Spleen (tissue), 11 donors: Measurements from ENCODE around the gene PPP2R3B. TPM values are rescaled to one million over a fixed set of nuclear protein-coding genes. Genes with fewer than 3 reads are reported as not detected.

ENCODE experiments used
- DNase-seq: peaks from one replicate; pipeline ENCODE4 v3.0.0-alpha.2; 2020
- H3K27ac ChIP-seq, 8 donors: fragments of 200-600 bp; sonication (generic) in 7 of 8; 1 replicate in 4 of 8; 2 replicates in 4 of 8; pipeline versions ENCODE4 v1.5.0 to v1.8.0; 2016 to 2021; ENCODE audit warnings: inconsistent platforms in 4 of 8, mild to moderate bottlenecking in 4 of 8, moderate library complexity in 1 of 8
- H3K27me3 ChIP-seq, 7 donors: fragments of 200-600 bp; sonication (generic) in 6 of 7; replicated peaks in 1 of 7; 1 replicate in 4 of 7; 2 replicates in 3 of 7; pipeline versions ENCODE4 v1.5.0 to v1.8.0; 2016 to 2021; ENCODE audit warnings: inconsistent platforms in 3 of 7, mild to moderate bottlenecking in 1 of 7
- H3K36me3 ChIP-seq, 6 donors: fragments of 200-600 bp; sonication (generic) in 5 of 6; 1 replicate in 4 of 6; 2 replicates in 2 of 6; pipeline versions ENCODE4 v1.5.0 to v1.8.0; 2016 to 2021; ENCODE audit warnings: inconsistent platforms in 2 of 6
- H3K4me1 ChIP-seq, 6 donors: fragments of 200-600 bp; sonication (generic) in 5 of 6; 1 replicate in 3 of 6; 2 replicates in 3 of 6; pipeline versions ENCODE4 v1.5.0 to v1.8.0; 2016 to 2021; ENCODE audit warnings: inconsistent platforms in 3 of 6
- H3K4me3 ChIP-seq, 8 donors: fragments of 200-600 bp; sonication (generic) in 7 of 8; 1 replicate in 4 of 8; 2 replicates in 4 of 8; pipeline versions ENCODE4 v1.5.0 to v1.8.0; 2016 to 2021; ENCODE audit warnings: inconsistent platforms in 4 of 8, mild to moderate bottlenecking in 4 of 8, moderate library complexity in 2 of 8
- H3K9me3 ChIP-seq, 8 donors: fragments of 200-600 bp; sonication (generic) in 7 of 8; 1 replicate in 4 of 8; 2 replicates in 4 of 8; pipeline versions ENCODE4 v1.5.0 to v1.8.0; 2016 to 2021; ENCODE audit warnings: inconsistent platforms in 4 of 8
- POLR2A ChIP-seq, 3 donors: fragments of 450-650 bp; IDR thresholded peaks; one replicate each; pipeline ENCODE4 v1.5.1; 2017; ENCODE audit warnings: antibody characterized with exemption in 3 of 3, mild to moderate bottlenecking in 1 of 3
- POLR2AphosphoS5 ChIP-seq, 3 donors: sonication (generic); formaldehyde crosslinking; IDR thresholded peaks; one replicate each; pipeline ENCODE4 v1.5.1; 2017; ENCODE audit warnings: antibody characterized with exemption in 3 of 3
- WGBS, 5 donors: extraction: QIAGEN DNeasy Blood & Tissue Kit in 3 of 5; methylation state at CpG; one replicate each; pipeline versions ENCODE4 v1.1.5 to v1.1.7; 2013 to 2018; 5-methylcytosine and 5-hydroxymethylcytosine counted together
- intact Hi-C: fragments of 100-400 bp; cut with DNase I; formaldehyde crosslinking; loops from one replicate; pipeline ENCODE4 v1.15.0; 2023; ENCODE audit warnings: low total_unique reads
- polyA plus RNA-seq, 3 donors: library from polyadenylated mRNA; stranded (reverse); fragments of 200-250 nt; gene quantifications; one replicate each; pipeline ENCODE4 v1.2.1, GENCODE V29; 2013
- small RNA-seq, 4 donors: library from RNA; depleted of rRNA; stranded (forward); fragments of <200 nt; gene quantifications; one replicate each; pipeline ENCODE3, GENCODE V24; 2016
- total RNA-seq, 7 donors: library from RNA; depleted of rRNA in 3 of 7; stranded (reverse); fragments of >200 nt in 3 of 7; fragmentation: NEBNext Ultra II Directional in 4 of 7; extraction: Animal tissue kit (Norgen Biotek cat#: 25700) in 4 of 7; gene quantifications; one replicate each; pipeline versions ENCODE4 v1.1.0 to v1.2.1, GENCODE V29; 2016 to 2021
- TF ChIP-seq, protein P1 (sequence below), 11 experiments: fragments of 200-600 bp in 7 of 11; fragments of 450-650 bp in 4 of 11; sonication (generic) in 4 of 11; IDR thresholded peaks in 8 of 11; conservative IDR thresholded peaks in 3 of 11; 1 replicate in 7 of 11; 2 replicates in 4 of 11; pipeline versions ENCODE4 v1.4.0 to v1.8.0; 2016 to 2021; ENCODE audit warnings: antibody characterized with exemption in 11 of 11, inconsistent platforms in 4 of 11, mild to moderate bottlenecking in 1 of 11
- donor health status: healthy with polysubstance abuse.
- donor health status: DM: no; HTN: no; CAD: no; lungs with moderate emphysema.
- donor health status: DM: no; HTN: no; CAD: no.
- donor health status: Bipolar disorder and iron deficiency.
- donor health status: healthy.
- donor health status: DM: no; HTN: no; CAD: no.
- donor health status: DM: yes; HTN: yes; CAD: no.

Gene PPP2R3B
- total and polyA plus RNA-seq, 10 donors = 12.6 to 62.2 (median 26.9) TPM

GRCh38 chrX:288561-288991, 98.1 kb downstream of the PPP2R3B start:
- peaks cover 0 to 7% (median 3%) of the 10 kb centered on the region in 6 donors for H3K4me1 ChIP-seq
- H3K36me3 ChIP-seq = peaks cover 3 to 88% (median 66%) of the 10 kb centered on the region in 6 donors
- WGBS, 5 donors = 94 to 99% (median 95%) methylated on average over 21 to 25 of the region's 25 CpGs
- H3K4me3 ChIP-seq = no peak overlapping the region
- no peak for TF ChIP-seq POLR2A (IDR thresholded peaks at IDR 0.05)
- TF ChIP-seq POLR2AphosphoS5 (IDR thresholded peaks at IDR 0.05) = peak in 1 of 3 donors; percentile 20
- TF ChIP-seq, protein P1, sequence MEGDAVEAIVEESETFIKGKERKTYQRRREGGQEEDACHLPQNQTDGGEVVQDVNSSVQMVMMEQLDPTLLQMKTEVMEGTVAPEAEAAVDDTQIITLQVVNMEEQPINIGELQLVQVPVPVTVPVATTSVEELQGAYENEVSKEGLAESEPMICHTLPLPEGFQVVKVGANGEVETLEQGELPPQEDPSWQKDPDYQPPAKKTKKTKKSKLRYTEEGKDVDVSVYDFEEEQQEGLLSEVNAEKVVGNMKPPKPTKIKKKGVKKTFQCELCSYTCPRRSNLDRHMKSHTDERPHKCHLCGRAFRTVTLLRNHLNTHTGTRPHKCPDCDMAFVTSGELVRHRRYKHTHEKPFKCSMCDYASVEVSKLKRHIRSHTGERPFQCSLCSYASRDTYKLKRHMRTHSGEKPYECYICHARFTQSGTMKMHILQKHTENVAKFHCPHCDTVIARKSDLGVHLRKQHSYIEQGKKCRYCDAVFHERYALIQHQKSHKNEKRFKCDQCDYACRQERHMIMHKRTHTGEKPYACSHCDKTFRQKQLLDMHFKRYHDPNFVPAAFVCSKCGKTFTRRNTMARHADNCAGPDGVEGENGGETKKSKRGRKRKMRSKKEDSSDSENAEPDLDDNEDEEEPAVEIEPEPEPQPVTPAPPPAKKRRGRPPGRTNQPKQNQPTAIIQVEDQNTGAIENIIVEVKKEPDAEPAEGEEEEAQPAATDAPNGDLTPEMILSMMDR (IDR thresholded peaks at IDR 0.05 in 8 of 11, conservative IDR thresholded peaks at IDR 0.05 in 3 of 11) = no peak
- DNase-seq = peak; percentile 67
- no peaks in the 10 kb centered on the region for H3K27me3 ChIP-seq
- H3K9me3 ChIP-seq = peaks cover 0 to 5% (median 0%) of the 10 kb centered on the region in 8 donors
- H3K27ac ChIP-seq = no peak overlapping the region
- intact Hi-C loops = no loop called here

- Histone ChIP-seq H3K36me3 (peaks cover 0 to 79% (median 57%) of the 10 kb centered on the region in 6 donors), H3K27ac (no peak overlapping the region), H3K27me3 (no peaks in the 10 kb centered on the region), H3K4me3 (no peak overlapping the region), H3K4me1 (peaks cover 0 to 12% (median 4%) of the 10 kb centered on the region in 6 donors), H3K9me3 (no peaks in the 10 kb centered on the region)
- intact Hi-C loops = no loop called here
- WGBS, 5 donors = 86 to 92% (median 88%) methylated on average over 7 of the region's 7 CpGs
- TF ChIP-seq, protein P1 (IDR thresholded peaks at IDR 0.05 in 8 of 11, conservative IDR thresholded peaks at IDR 0.05 in 3 of 11) = no peak
- TF ChIP-seq POLR2A (IDR thresholded peaks at IDR 0.05) (no peak), POLR2AphosphoS5 (IDR thresholded peaks at IDR 0.05) (no peak)
- no peak for DNase-seq
Measured at GRCh38 chrX:287670-288069, 99.0 kb downstream of the PPP2R3B start.

- Histone ChIP-seq H3K27me3 (no peaks in the 10 kb centered on the region), H3K4me1 (peaks cover 0 to 30% (median 16%) of the 10 kb centered on the region in 6 donors), H3K36me3 (peaks cover 0 to 54% (median 35%) of the 10 kb centered on the region in 6 donors), H3K4me3 (no peak overlapping the region), H3K27ac (no peak overlapping the region), H3K9me3 (no peaks in the 10 kb centered on the region)
- WGBS, 5 donors = 95 to 96% (median 96%) methylated on average over 13 of the region's 13 CpGs
- TF ChIP-seq, protein P1 (IDR thresholded peaks at IDR 0.05 in 8 of 11, conservative IDR thresholded peaks at IDR 0.05 in 3 of 11) = no peak
- DNase-seq = peak; percentile 27
- intact Hi-C loops = no loop called here
Measured at GRCh38 chrX:285076-285677, 101.5 kb downstream of the PPP2R3B start.

Small RNAs within 50 kb of the gene (small RNA-seq; reads per million reads assigned to genes)
- gene RF00017 = 0 reads per million in 4 donors

Other genes starting within 250 kb of the PPP2R3B start
- gene PLCXD1, start 105.5 kb downstream of the PPP2R3B start, total RNA-seq = 10 to 100 TPM; 13.0 to 35.0 (median 24.3) TPM
- gene PLCXD1, start 105.5 kb downstream of the PPP2R3B start, polyA plus RNA-seq = 10 to 100 TPM in 2 of 3 donors, 1 to 10 TPM in 1; 9.9 to 21.3 (median 11.5) TPM
- gene GTPBP6, start 68.1 kb downstream of the PPP2R3B start, total RNA-seq = 10 to 100 TPM; 25.4 to 50.4 (median 37.6) TPM
- 10 to 100 TPM; 43.8 to 69.4 (median 43.9) TPM for gene GTPBP6, start 68.1 kb downstream of the PPP2R3B start, polyA plus RNA-seq
- gene SHOX, start 243.9 kb upstream of the PPP2R3B start, total RNA-seq = not detected
- not detected for gene SHOX, start 243.9 kb upstream of the PPP2R3B start, polyA plus RNA-seq